HAP-1 (cell line): Measurements from ENCODE around the gene GDE1.

Experiments
- DNase-seq, 2 experiments: peaks; one replicate each; pipeline ENCODE4 v3.0.0-alpha.2; 2016 to 2020; ENCODE audit warnings: low spot score in 2 of 2
- H3K27me3 ChIP-seq: fragments of 250-450 bp; sonication (Bioruptor Pico); 2 replicates; pipeline ENCODE4 v1.5.1; 2020; ENCODE audit warnings: low read depth, mild to moderate bottlenecking, moderate library complexity
- H3K36me3 ChIP-seq: fragments of 250-450 bp; sonication (Bioruptor Pico); replicated peaks from 2 replicates; pipeline ENCODE4 v1.5.1; 2020; ENCODE audit warnings: mild to moderate bottlenecking
- H3K4me1 ChIP-seq: fragments of 250-450 bp; sonication (Bioruptor Pico); 2 replicates; pipeline ENCODE4 v1.5.1; 2020; ENCODE audit warnings: mild to moderate bottlenecking
- H3K4me3 ChIP-seq: fragments of 250-450 bp; sonication (Bioruptor Pico); 2 replicates; pipeline ENCODE4 v1.5.1; 2020; ENCODE audit warnings: mild to moderate bottlenecking, moderate library complexity
- H3K9me3 ChIP-seq: fragments of 250-450 bp; sonication (Bioruptor Pico); 2 replicates; pipeline ENCODE4 v1.5.1; 2020; ENCODE audit warnings: mild to moderate bottlenecking, moderate library complexity
- in situ Hi-C: fragments of 300-500 bp; cut with MboI; formaldehyde crosslinking; loops from 3 replicates; pipeline ENCODE4 v1.14.3; 2020; ENCODE audit warnings: low sequenced_read_pairs, inconsistent platforms, mixed read lengths

GDE1 gene

DNA sequence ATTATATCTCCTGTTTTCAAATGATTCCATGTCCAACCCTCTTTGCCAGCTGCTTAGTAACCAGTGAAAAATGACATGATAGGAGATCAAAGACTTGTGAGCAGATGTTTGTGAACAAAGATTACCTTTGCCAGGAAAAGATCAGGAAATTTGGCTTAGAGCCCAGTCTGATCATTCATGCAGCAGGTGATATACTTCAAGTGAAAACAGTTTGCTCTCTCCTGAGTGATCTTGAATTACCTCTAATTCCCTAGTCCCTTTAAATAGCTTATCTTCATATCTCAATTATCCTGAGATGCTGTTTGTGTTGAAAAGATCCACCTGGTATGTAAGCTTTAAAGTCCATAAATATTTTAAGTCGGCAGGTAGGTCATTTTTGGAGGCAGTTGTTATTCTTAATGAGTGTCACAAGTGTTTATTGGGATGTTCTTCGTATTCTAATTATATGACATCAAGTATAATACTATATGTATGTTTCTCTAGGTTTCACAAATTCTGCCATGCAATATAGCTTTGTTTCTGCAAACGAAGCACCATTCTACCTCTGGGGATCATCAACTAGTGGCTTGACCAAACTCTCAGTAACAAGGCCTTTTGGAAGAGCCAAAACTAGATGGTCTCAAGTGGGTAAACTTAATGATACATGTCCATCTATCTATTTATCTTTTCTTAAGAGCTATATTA lies 20.4 kb upstream of the GDE1 start:
- no peak for DNase-seq
- H3K9me3 ChIP-seq = no peaks in the 10 kb centered on the region
- H3K4me1 ChIP-seq = no peaks in the 10 kb centered on the region
- in situ Hi-C loops = no loop called here
- peaks cover 60% of the 10 kb centered on the region for H3K36me3 ChIP-seq
- no peaks in the 10 kb centered on the region for H3K27me3 ChIP-seq
- H3K4me3 ChIP-seq = no peak overlapping the region

GRCh38 chr16:19540241-19540970 lies 18.5 kb upstream of the GDE1 start:
- in situ Hi-C loops = no loop called here
- peaks cover 64% of the 10 kb centered on the region for H3K36me3 ChIP-seq
- H3K4me1 ChIP-seq = no peaks in the 10 kb centered on the region
- H3K27me3 ChIP-seq = no peaks in the 10 kb centered on the region
- no peaks in the 10 kb centered on the region for H3K9me3 ChIP-seq
- DNase-seq = no peak
- no peak overlapping the region for H3K4me3 ChIP-seq

GRCh38 chr16:19532601-19533000 lies 10.7 kb upstream of the GDE1 start:
- H3K4me1 ChIP-seq = peaks cover 4% of the 10 kb centered on the region
- peaks cover 55% of the 10 kb centered on the region for H3K36me3 ChIP-seq
- no peak overlapping the region for H3K4me3 ChIP-seq
- no peaks in the 10 kb centered on the region for H3K27me3 ChIP-seq
- H3K9me3 ChIP-seq = no peaks in the 10 kb centered on the region
- DNase-seq = no peak
- in situ Hi-C loops = no loop called here

DNA sequence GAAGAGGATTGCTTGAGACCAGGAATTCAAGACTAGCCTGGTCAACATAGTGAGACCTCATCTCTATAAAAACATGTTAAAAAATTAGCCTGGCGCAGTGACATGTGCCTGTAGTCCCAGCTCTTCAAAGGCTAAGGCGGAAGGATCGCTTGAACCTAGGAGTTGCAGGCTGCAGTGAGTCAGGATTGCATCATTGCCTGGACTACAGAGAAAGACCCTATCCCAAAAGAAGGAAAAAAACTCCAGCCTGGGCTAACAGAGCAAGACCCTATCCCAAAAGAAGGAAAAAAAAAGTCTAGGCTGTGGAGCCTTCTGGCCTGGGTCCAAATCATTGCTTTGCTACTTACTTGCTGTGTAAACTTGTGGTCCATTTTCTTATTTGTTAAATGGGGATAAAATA lies 6.8 kb upstream of the GDE1 start:
- H3K9me3 ChIP-seq = no peaks in the 10 kb centered on the region
- H3K4me3 ChIP-seq = no peak overlapping the region
- no peak for DNase-seq
- no peaks in the 10 kb centered on the region for H3K27me3 ChIP-seq
- H3K36me3 ChIP-seq = peaks cover 34% of the 10 kb centered on the region
- peaks cover 27% of the 10 kb centered on the region for H3K4me1 ChIP-seq
- in situ Hi-C loops = loop anchor here (10.0 kb wide), 1 partner anchor 444 kb away; no protein-coding TSS in a partner anchor

DNA sequence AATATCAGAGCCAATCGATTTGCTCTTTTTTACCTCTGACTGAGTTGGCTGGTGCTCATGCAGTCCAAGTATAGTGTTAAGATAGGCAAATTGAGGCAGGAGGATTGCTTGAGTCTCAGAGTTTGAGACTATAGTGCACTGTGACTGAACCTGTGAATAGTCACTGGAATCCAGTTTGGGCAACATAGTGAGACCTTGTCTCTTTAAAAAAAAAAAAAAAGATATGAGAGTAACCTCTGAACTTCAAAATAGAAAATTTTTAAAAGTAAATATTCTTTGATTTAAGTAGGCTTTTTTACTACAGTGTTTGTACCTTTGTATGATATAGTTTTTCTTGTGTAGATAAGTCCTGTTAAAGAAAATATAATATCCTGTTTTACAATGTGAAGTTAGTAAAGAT lies 5.3 kb upstream of the GDE1 start:
- Histone ChIP-seq H3K4me1 (peaks cover 34% of the 10 kb centered on the region), H3K36me3 (peaks cover 26% of the 10 kb centered on the region), H3K9me3 (no peaks in the 10 kb centered on the region), H3K4me3 (no peak overlapping the region), H3K27me3 (no peaks in the 10 kb centered on the region)
- DNase-seq = no peak
- in situ Hi-C loops = loop anchor here (10.0 kb wide), 1 partner anchor 442 kb away; no protein-coding TSS in a partner anchor

DNA sequence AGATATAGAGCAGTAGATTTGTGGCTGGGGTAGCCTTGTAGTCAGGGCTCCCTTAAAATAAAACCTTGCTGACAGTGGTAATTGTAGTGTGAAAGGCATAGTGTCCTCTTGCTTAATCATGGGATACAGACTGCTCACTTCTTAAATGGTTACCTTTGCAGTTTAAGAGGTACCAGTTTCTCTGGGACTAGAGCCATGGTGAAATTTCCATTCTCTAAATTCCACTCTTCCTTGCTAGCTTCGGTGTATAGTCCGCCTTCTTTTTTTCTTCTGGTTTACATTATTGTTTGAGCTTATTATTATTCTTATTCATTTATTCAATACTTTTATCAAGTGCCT lies 3.5 kb upstream of the GDE1 start:
- no peaks in the 10 kb centered on the region for H3K9me3 ChIP-seq
- peaks cover 21% of the 10 kb centered on the region for H3K36me3 ChIP-seq
- DNase-seq = no peak
- peak overlapping the region; percentile 94 for H3K4me3 ChIP-seq
- in situ Hi-C loops = loop anchor here (10.0 kb wide), 1 partner anchor 441 kb away; no protein-coding TSS in a partner anchor
- H3K27me3 ChIP-seq = no peaks in the 10 kb centered on the region
- H3K4me1 ChIP-seq = peaks cover 40% of the 10 kb centered on the region

GRCh38 chr16:19524616-19525384 lies 2.9 kb upstream of the GDE1 start:
- Histone ChIP-seq H3K27me3 (no peaks in the 10 kb centered on the region), H3K9me3 (no peaks in the 10 kb centered on the region), H3K4me3 (peak overlapping the region; percentile 94), H3K36me3 (peaks cover 23% of the 10 kb centered on the region), H3K4me1 (peaks cover 45% of the 10 kb centered on the region)
- DNase-seq = peak; percentile 19 to 24
- in situ Hi-C loops = loop anchor here (10.0 to 25.0 kb wide), 2 partner anchors 440 to 712 kb away; partner anchors contain the start of gene ARL6IP1

DNA sequence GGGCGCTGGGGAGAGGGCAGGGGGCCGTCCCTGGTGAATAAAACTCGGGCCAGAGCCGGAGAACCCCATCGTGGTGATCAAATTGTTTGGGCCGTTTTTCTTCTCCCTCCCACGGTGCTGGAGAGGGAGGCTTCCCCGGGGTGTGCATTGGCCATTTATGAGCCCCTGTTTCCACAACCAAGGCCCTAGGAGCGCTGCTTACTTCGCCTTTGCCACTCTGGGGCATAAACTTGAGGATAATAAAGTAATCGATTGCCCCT lies 2.4 kb upstream of the GDE1 start:
- H3K4me1 ChIP-seq = peaks cover 47% of the 10 kb centered on the region
- in situ Hi-C loops = loop anchor here (10.0 to 25.0 kb wide), 2 partner anchors 439 to 712 kb away; partner anchors contain the start of gene ARL6IP1

GRCh38 chr16:19523559-19524355 lies 1.9 kb upstream of the GDE1 start, which contains the start of gene CCP110:
Gene CCP110, plus strand, starts transcription at chr16:19523942. Its CDS starts 3,940 bp downstream, at chr16:19527882.
- H3K36me3 ChIP-seq = peaks cover 22% of the 10 kb centered on the region
- no peaks in the 10 kb centered on the region for H3K27me3 ChIP-seq
- DNase-seq = peak; percentile 86 to 97
- H3K9me3 ChIP-seq = no peaks in the 10 kb centered on the region
- peaks cover 51% of the 10 kb centered on the region for H3K4me1 ChIP-seq
- in situ Hi-C loops = loop anchor here (10.0 to 25.0 kb wide), 2 partner anchors 439 to 711 kb away; partner anchors contain the start of gene ARL6IP1
- H3K4me3 ChIP-seq = peak within 1 kb of the TSS; percentile 94

More for the DNA sequence above, 2.4 kb upstream of the GDE1 start:
- peak overlapping the region; percentile 94 for H3K4me3 ChIP-seq
- H3K9me3 ChIP-seq = no peaks in the 10 kb centered on the region
- no peak for DNase-seq
- H3K27me3 ChIP-seq = no peaks in the 10 kb centered on the region
- peaks cover 26% of the 10 kb centered on the region for H3K36me3 ChIP-seq

GRCh38 chr16:19523184-19523558 lies 1.3 kb upstream of the GDE1 start:
- no peak for DNase-seq
- Histone ChIP-seq H3K27me3 (no peaks in the 10 kb centered on the region), H3K4me3 (peak overlapping the region; percentile 94), H3K36me3 (peaks cover 16% of the 10 kb centered on the region), H3K9me3 (no peaks in the 10 kb centered on the region), H3K4me1 (peaks cover 57% of the 10 kb centered on the region)
- in situ Hi-C loops = loop anchor here (10.0 to 25.0 kb wide), 2 partner anchors 438 to 711 kb away; partner anchors contain the start of gene ARL6IP1

- H3K27me3 ChIP-seq = no peaks in the 10 kb centered on the region
- peaks cover 55% of the 10 kb centered on the region for H3K4me1 ChIP-seq
- in situ Hi-C loops = loop anchor here (10.0 to 25.0 kb wide), 2 partner anchors 438 to 710 kb away; partner anchors contain the start of gene ARL6IP1
- peaks cover 12% of the 10 kb centered on the region for H3K36me3 ChIP-seq
- DNase-seq = no peak
- H3K9me3 ChIP-seq = no peaks in the 10 kb centered on the region
- no peak overlapping the region for H3K4me3 ChIP-seq
Measured at GRCh38 chr16:19522760-19523159, 862 bp upstream of the GDE1 start.

DNA sequence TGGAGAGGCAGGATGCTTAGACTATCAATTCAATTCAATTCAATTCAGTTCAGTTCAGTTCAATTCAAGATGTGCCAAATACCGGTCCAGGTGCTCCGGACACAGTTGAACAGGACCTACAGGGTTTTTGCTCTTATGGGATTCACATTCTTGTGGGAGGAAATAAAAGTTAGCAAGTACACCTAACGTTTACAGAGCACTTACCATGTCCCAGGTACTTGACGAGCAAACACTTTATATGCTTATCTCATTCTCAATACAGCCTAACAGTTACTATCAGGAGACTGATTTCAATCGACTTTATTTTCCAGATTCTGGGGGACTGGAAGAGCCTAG lies 467 bp upstream of the GDE1 start:
- in situ Hi-C loops = loop anchor here (10.0 to 25.0 kb wide), 2 partner anchors 438 to 710 kb away; partner anchors contain the start of gene ARL6IP1
- Histone ChIP-seq H3K27me3 (no peaks in the 10 kb centered on the region), H3K4me3 (peak overlapping the region; percentile 84), H3K9me3 (no peaks in the 10 kb centered on the region), H3K4me1 (peaks cover 51% of the 10 kb centered on the region), H3K36me3 (peaks cover 10% of the 10 kb centered on the region)
- no peak for DNase-seq

- no peaks in the 10 kb centered on the region for H3K27me3 ChIP-seq
- peak; percentile 20 to 28 for DNase-seq
- no peaks in the 10 kb centered on the region for H3K9me3 ChIP-seq
- peaks cover 39% of the 10 kb centered on the region for H3K4me1 ChIP-seq
- H3K4me3 ChIP-seq = peak overlapping the region; percentile 84
- H3K36me3 ChIP-seq = peaks cover 25% of the 10 kb centered on the region
- in situ Hi-C loops = loop anchor here (10.0 to 25.0 kb wide), 2 partner anchors 436 to 709 kb away; partner anchors contain the start of gene ARL6IP1
Measured at GRCh38 chr16:19520861-19521331, 1.0 kb downstream of the GDE1 start.
